Neural cell (in vitro differentiated cells): ENCODE measurements around the gene JMJD1C.

Source experiments
- EZH2 ChIP-seq: fragments of 200-600, 300-800 bp; shearing (Covaris generic), sonication (generic); IDR thresholded peaks from 2 replicates; pipeline ENCODE4 v1.6.1; 2014; ENCODE audit warnings: antibody characterized with exemption, low read length, borderline replicate concordance, mild to moderate bottlenecking; ENCODE audit not compliant: insufficient read depth, poor library complexity, severe bottlenecking
- POLR2AphosphoS5 ChIP-seq: IDR thresholded peaks from 2 replicates; pipeline ENCODE4 v1.6.1; 2012
- TF ChIP-seq, protein P1 (sequence below): fragments of 450-650 bp; IDR thresholded peaks from 2 replicates; pipeline ENCODE4 v1.5.1; 2014; ENCODE audit warnings: antibody characterized with exemption, mild to moderate bottlenecking, moderate library complexity; ENCODE audit not compliant: poor library complexity, severe bottlenecking

DNA sequence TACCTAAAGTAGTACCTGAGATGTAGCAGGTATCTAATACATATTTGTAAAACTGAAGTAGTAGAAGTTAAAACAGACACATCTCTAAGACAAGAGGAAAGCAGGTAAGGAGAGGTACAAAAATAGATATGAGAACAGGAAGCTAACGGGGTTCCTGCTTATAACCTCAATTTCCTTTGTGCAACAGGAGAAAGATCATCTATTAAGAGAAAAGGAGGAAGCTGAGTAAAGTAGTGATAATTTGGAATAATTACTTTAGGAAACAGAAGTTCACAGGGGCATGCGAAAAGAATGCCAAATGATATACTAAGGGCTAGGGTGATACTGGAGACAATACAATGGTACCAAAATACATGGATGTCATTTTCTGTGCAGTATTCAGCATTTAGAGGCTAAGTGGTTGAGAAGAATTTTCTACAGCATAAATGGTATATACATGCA, 223.9 kb downstream of the JMJD1C start:
- no peak for TF ChIP-seq EZH2
- TF ChIP-seq, protein P1, sequence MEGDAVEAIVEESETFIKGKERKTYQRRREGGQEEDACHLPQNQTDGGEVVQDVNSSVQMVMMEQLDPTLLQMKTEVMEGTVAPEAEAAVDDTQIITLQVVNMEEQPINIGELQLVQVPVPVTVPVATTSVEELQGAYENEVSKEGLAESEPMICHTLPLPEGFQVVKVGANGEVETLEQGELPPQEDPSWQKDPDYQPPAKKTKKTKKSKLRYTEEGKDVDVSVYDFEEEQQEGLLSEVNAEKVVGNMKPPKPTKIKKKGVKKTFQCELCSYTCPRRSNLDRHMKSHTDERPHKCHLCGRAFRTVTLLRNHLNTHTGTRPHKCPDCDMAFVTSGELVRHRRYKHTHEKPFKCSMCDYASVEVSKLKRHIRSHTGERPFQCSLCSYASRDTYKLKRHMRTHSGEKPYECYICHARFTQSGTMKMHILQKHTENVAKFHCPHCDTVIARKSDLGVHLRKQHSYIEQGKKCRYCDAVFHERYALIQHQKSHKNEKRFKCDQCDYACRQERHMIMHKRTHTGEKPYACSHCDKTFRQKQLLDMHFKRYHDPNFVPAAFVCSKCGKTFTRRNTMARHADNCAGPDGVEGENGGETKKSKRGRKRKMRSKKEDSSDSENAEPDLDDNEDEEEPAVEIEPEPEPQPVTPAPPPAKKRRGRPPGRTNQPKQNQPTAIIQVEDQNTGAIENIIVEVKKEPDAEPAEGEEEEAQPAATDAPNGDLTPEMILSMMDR, result no peak
- TF ChIP-seq POLR2AphosphoS5, result no peak
